Measurements from ENCODE around the gene TADA2A.

DNA sequence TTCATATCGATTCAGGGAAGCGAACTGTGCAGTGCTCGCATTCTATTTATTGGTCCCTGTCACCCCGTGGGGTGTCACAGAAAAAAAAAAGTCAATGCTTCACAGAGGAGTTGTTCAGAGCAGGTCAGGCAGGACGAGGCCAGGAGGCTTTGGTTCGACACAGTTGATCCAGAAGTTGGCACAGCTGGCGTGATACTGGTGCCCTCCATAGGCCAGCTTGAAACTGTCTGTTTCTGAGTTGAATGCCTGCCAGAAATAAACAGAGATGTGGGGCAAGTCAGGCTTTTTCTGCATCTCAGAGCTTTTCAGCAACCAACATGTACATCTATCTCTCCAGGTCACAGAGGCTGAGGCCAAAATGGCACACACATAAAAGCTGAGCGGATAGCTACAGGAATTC is 112.1 kb downstream of the TADA2A start:
- peak in 2 of 6 experiments; percentile 11 to 25 for TF ChIP-seq CTCF (IDR thresholded peaks at IDR 0.05)
- no peak for TF ChIP-seq POLR2A (IDR thresholded peaks at IDR 0.05)

Data from thyroid gland (tissue), 4 donors.